Measurements from ENCODE around the gene RNF183.

Gene RNF183

DNA sequence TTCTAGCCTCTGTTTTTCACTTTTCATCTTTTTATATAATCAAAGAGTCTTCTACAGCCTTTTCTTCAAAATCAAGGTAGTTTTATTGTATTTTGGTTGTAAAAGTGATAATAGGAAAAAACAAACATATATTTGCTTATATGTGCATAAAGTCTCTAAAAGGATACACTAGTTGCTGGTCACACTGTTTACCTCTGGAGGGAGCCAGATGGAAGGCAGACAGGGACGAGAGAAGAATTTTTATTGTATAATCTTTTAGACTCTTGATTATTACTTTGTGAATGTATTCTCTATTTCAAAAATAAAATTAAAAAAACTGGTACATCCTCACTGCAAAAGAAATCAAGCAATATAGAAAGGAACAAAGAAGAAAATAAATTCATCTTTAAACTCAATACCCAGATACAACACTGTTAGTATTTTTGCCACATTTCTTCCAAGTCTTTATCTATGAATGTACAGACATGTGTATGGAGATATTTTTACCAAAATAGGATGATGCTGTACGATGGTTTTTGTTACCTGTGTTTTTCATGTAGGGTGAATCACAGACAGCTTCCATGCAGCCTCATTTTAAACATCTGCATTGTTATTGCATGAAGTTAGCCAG lies 6.1 kb upstream of the RNF183 start:
- H3K27me3 ChIP-seq (replicated peaks; ENCODE audit: control insufficient read depth, insufficient read depth, low read length): no peaks in the 10 kb centered on the region
- H3K4me3 ChIP-seq (replicated peaks; ENCODE audit: low read depth, low read length): no peak overlapping the region
- DNase-seq (ENCODE audit: extremely low read depth, insufficient read length): no peak
- H3K36me3 ChIP-seq (ENCODE audit: control insufficient read depth, insufficient read depth, low read length): no peaks in the 10 kb centered on the region
- TF ChIP-seq, protein P1, sequence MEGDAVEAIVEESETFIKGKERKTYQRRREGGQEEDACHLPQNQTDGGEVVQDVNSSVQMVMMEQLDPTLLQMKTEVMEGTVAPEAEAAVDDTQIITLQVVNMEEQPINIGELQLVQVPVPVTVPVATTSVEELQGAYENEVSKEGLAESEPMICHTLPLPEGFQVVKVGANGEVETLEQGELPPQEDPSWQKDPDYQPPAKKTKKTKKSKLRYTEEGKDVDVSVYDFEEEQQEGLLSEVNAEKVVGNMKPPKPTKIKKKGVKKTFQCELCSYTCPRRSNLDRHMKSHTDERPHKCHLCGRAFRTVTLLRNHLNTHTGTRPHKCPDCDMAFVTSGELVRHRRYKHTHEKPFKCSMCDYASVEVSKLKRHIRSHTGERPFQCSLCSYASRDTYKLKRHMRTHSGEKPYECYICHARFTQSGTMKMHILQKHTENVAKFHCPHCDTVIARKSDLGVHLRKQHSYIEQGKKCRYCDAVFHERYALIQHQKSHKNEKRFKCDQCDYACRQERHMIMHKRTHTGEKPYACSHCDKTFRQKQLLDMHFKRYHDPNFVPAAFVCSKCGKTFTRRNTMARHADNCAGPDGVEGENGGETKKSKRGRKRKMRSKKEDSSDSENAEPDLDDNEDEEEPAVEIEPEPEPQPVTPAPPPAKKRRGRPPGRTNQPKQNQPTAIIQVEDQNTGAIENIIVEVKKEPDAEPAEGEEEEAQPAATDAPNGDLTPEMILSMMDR (IDR thresholded peaks at IDR 0.05; ENCODE audit: insufficient read depth, low read length, poor library complexity, severe bottlenecking): peak; percentile 68

DNA sequence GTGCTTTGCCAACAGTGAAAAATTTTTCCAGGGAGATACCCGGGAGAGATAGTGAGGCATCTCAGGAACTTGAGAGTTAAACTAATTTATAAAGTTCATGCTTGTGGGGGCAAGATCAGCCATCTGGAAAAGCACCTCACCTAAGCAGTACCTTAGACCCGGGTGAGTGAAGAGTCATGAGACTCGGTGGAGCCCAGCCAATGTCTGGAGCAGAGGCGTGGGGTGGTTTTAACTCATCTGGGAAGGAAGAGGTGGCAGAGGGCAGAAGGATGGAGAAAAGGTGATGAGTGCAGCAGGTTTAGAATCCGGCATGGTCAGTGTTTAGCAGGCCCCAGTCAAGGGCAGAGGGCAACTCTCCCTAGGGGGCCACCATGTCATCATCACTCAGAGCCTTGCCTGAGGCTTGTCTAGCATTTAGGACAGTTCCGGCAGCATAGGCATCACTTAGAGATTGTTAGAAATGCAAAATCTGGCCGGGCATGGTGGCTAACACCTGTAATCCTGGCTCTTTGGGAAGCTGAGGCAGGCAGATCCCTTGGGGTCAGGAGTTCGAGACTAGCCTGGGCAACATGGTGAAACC lies 4.3 kb upstream of the RNF183 start:
- no peak overlapping the region for H3K4me3 ChIP-seq (replicated peaks; ENCODE audit: low read depth, low read length)
- TF ChIP-seq, protein P1 (IDR thresholded peaks at IDR 0.05; ENCODE audit: insufficient read depth, low read length, poor library complexity, severe bottlenecking): no peak
- H3K27me3 ChIP-seq (replicated peaks; ENCODE audit: control insufficient read depth, insufficient read depth, low read length): no peaks in the 10 kb centered on the region
- DNase-seq (ENCODE audit: extremely low read depth, insufficient read length): no peak
- H3K36me3 ChIP-seq (ENCODE audit: control insufficient read depth, insufficient read depth, low read length): no peaks in the 10 kb centered on the region

DNA sequence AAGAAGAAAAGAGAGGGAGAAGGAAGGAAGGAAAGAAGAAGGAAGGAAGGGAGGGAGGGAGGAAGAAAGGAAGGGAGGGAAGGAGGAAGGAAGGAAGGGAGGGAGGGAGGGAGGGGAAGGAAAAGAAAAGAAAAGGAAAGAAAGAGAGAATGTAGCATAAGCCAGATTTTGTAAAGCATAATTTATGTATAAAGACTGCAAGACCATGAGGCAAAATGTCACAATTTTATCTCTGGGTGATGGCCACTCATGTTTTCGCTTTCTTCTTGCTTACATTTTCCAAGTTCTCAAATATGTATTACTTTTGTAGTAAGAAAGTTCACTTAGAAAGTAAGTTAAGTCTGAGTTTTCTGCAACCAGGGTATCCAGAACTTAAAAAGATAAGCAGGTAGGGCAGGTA lies 3.4 kb upstream of the RNF183 start:
- DNase-seq (ENCODE audit: extremely low read depth, insufficient read length): no peak
- TF ChIP-seq, protein P1 (IDR thresholded peaks at IDR 0.05; ENCODE audit: insufficient read depth, low read length, poor library complexity, severe bottlenecking): no peak
- H3K4me3 ChIP-seq (replicated peaks; ENCODE audit: low read depth, low read length): no peak overlapping the region
- no peaks in the 10 kb centered on the region for H3K27me3 ChIP-seq (replicated peaks; ENCODE audit: control insufficient read depth, insufficient read depth, low read length)
- no peaks in the 10 kb centered on the region for H3K36me3 ChIP-seq (ENCODE audit: control insufficient read depth, insufficient read depth, low read length)

DNA sequence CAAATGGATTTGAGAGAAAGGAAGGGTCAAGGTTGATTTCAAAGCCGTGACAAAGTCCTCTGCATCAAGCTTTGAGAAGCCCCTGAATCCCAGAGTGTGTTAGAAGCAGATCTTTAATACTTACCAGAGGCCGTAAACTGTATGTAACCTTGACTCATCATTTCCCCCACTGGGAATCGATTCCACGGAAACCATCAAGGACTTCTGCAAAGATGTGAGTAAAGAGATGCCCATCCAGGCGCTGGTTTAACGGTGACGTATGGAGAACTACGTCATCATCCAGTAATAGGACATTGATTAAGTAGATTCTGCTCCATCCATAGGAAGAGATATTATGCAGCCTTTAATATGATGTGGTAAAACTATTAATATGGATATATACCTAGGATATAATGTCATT lies 1.6 kb downstream of the RNF183 start:
- TF ChIP-seq, protein P1 (IDR thresholded peaks at IDR 0.05; ENCODE audit: insufficient read depth, low read length, poor library complexity, severe bottlenecking): no peak
- 0 out of 2 replicates have a peak, but pooled peaks cover 1% of the 10 kb centered on the region for H3K27me3 ChIP-seq (replicated peaks; ENCODE audit: control insufficient read depth, insufficient read depth, low read length)
- no peak for DNase-seq (ENCODE audit: extremely low read depth, insufficient read length)

DNA sequence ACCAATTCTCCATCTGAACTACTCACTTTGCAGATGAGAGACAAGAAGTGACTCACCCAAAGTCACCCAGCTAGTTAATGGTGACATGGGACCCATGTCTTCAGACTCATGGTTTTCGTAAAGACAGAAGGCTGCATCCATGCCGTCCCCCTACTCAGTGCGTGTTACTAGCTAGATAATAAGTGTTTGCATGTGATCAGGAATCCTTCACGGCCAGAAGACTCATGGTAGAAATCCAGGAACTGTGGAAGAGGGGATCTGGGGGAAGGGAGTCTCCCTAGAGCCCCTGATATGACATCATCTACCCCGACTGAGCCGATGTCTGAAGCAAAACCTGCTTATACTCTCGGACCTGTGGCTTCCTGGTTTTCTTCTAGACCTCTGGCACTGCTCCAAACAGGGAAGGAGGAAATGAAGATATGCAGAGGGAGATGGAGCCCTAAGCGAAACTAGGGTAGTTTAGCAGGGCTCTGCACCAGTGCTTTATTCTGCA lies 3.3 kb downstream of the RNF183 start:
- no peak for DNase-seq (ENCODE audit: extremely low read depth, insufficient read length)
- 0 out of 2 replicates have a peak, but pooled peaks cover 1% of the 10 kb centered on the region for H3K27me3 ChIP-seq (replicated peaks; ENCODE audit: control insufficient read depth, insufficient read depth, low read length)
- H3K4me3 ChIP-seq (replicated peaks; ENCODE audit: low read depth, low read length): no peak overlapping the region
- TF ChIP-seq, protein P1 (IDR thresholded peaks at IDR 0.05; ENCODE audit: insufficient read depth, low read length, poor library complexity, severe bottlenecking): no peak
- H3K36me3 ChIP-seq (ENCODE audit: control insufficient read depth, insufficient read depth, low read length): no peaks in the 10 kb centered on the region

More for the DNA sequence above, 1.6 kb downstream of the RNF183 start:
- no peak overlapping the region for H3K4me3 ChIP-seq (replicated peaks; ENCODE audit: low read depth, low read length)
- no peaks in the 10 kb centered on the region for H3K36me3 ChIP-seq (ENCODE audit: control insufficient read depth, insufficient read depth, low read length)
